HepG2 (cell line): Measurements from ENCODE around the gene SLC38A3. TPM values are rescaled to one million over a fixed set of nuclear protein-coding genes. Genes with fewer than 3 reads are reported as not detected.

Source experiments
- ARID2 ChIP-seq: sonication (generic); formaldehyde crosslinking; IDR thresholded peaks from 2 replicates; pipeline ENCODE4 v1.8.1; 2022; ENCODE audit warnings: mild to moderate bottlenecking, missing genetic modification reagents, borderline replicate concordance
- BRCA1 ChIP-seq: sonication (generic); formaldehyde crosslinking; IDR thresholded peaks from 2 replicates; pipeline ENCODE4 v1.4.0; 2020; ENCODE audit warnings: missing genetic modification reagents
- KDM3A ChIP-seq: IDR thresholded peaks from 2 replicates; pipeline ENCODE4 v1.6.1; 2018; ENCODE audit warnings: low read depth, missing compliant biosample characterization
- MEIS1 ChIP-seq: sonication (generic); formaldehyde crosslinking; IDR thresholded peaks from 2 replicates; pipeline ENCODE4 v1.9.0; 2021; ENCODE audit warnings: mild to moderate bottlenecking, missing genetic modification reagents, moderate library complexity, borderline replicate concordance
- PAXIP1 ChIP-seq: sonication (generic); formaldehyde crosslinking; conservative IDR thresholded peaks from 2 replicates; pipeline ENCODE4 v1.4.0; 2020; ENCODE audit warnings: mild to moderate bottlenecking, missing genetic modification reagents, moderate library complexity
- RBFOX2 ChIP-seq: fragments of 200-400 bp; formaldehyde crosslinking; IDR thresholded peaks from 2 replicates; pipeline ENCODE4 v1.6.1; 2017; ENCODE audit warnings: low read depth, mild to moderate bottlenecking, low read length
- RFX1 ChIP-seq: fragments of 450-650 bp; IDR thresholded peaks from 2 replicates; pipeline ENCODE4 v1.6.1; 2017
- RORA ChIP-seq: sonication (generic); formaldehyde crosslinking; IDR thresholded peaks from 2 replicates; pipeline ENCODE4 v1.5.0; 2020; ENCODE audit warnings: mild to moderate bottlenecking, missing genetic modification reagents, moderate library complexity
- SAFB2 ChIP-seq: sonication (generic); formaldehyde crosslinking; IDR thresholded peaks from 2 replicates; pipeline ENCODE4 v1.5.1; 2020; ENCODE audit warnings: missing genetic modification reagents, low read depth, mild to moderate bottlenecking, borderline replicate concordance
- SRSF9 ChIP-seq: fragments of 200-400 bp; formaldehyde crosslinking; IDR thresholded peaks from 2 replicates; pipeline ENCODE4 v1.6.1; 2018; ENCODE audit warnings: borderline replicate concordance, mild to moderate bottlenecking, low read depth, low read length; ENCODE audit not compliant: insufficient read depth, poor library complexity, severe bottlenecking
- TBP ChIP-seq: sonication (generic); formaldehyde crosslinking; IDR thresholded peaks from 2 replicates; pipeline ENCODE4 v1.5.0; 2020; ENCODE audit warnings: missing genetic modification reagents
- ZBTB44 ChIP-seq: sonication (generic); formaldehyde crosslinking; IDR thresholded peaks from 2 replicates; pipeline ENCODE4 v1.4.0; 2020; ENCODE audit warnings: missing genetic modification reagents
- ZNF207 ChIP-seq: fragments of 450-650 bp; IDR thresholded peaks from 2 replicates; pipeline ENCODE4 v1.6.1; 2016; ENCODE audit warnings: antibody characterized with exemption, borderline replicate concordance
- ZNF598 ChIP-seq: sonication (generic); formaldehyde crosslinking; IDR thresholded peaks from 2 replicates; pipeline ENCODE4 v1.5.1; 2020; ENCODE audit warnings: mild to moderate bottlenecking, missing genetic modification reagents, borderline replicate concordance
- polyA plus RNA-seq, 8 experiments: library from polyadenylated mRNA; depleted of rRNA in 3 of 8; stranded (reverse) in 7 of 8; unstranded in 1 of 8; fragments of >200 nt; fragmentation: Illumina TruSeq in 4 of 8; extraction: Trizol in 4 of 8; gene quantifications; 2 replicates each; pipeline versions ENCODE4 v1.2.1 to v1.2.3, GENCODE V29; 2011 to 2016; ENCODE audit warnings: low read depth in 4 of 8, missing spikeins in 1 of 8, mixed read lengths in 1 of 8; ENCODE audit not compliant: insufficient read depth in 1 of 8
- total RNA-seq, 5 experiments: library from RNA; depleted of rRNA; stranded (reverse); fragments of >200 nt; fragmentation: Illumina TruSeq; extraction: Trizol; gene quantifications; 2 replicates each; pipeline ENCODE4 v1.2.3, GENCODE V29; 2016; ENCODE audit warnings: low read depth in 1 of 5
- TF ChIP-seq, protein P1 (sequence below): sonication (generic); formaldehyde crosslinking; IDR thresholded peaks from 2 replicates; pipeline ENCODE4 v1.5.1; 2020; ENCODE audit warnings: mild to moderate bottlenecking, missing genetic modification reagents, borderline replicate concordance
- TF ChIP-seq, protein P2 (sequence below): IDR thresholded peaks from 2 replicates; pipeline ENCODE4 v1.6.1; 2016; ENCODE audit warnings: low read depth

The SLC38A3 gene
- total and polyA plus RNA-seq, 2 of the 13 experiments (the other 11 are each of a cell fraction or from before 2014, with no cell fraction given): 29.8 to 164 TPM

DNA sequence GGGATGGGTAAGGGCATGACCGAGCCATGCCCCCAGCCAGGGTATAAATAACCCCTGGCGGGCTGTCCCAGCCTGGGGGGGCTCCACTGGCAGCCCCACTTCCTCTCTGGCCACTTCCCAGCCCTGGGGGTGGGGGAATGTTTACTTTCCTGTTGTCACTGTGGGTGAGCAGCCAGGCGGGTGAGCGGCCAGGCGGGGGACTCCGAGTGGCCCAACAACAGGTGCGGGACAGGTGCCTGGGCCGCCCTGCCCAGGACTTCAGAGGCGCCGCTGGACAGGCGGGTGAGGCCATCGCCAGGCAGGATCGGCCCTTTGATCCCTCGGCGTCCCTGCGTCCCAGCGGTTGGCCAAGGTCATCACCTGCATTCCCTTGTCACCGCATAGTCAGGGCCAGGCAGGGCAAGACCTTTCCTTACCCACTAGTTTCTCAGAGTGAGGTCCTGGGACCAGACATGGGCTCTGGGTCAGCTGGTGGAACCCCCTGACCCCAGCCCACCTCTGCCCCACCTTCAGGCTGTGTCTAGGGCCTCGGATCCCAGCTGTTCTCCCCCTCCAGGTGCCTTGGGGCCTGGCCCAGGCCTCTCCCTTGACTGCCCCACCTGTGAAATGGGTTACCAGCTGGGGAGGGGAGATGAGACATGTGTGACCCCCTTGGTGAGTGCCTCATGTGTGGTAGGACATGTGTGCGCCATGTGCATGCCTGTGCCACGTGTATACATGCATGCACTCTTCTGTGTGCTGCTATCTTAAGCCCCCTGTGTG lies 33.4 kb upstream of the SLC38A3 start (continued):
- TF ChIP-seq, protein P1, sequence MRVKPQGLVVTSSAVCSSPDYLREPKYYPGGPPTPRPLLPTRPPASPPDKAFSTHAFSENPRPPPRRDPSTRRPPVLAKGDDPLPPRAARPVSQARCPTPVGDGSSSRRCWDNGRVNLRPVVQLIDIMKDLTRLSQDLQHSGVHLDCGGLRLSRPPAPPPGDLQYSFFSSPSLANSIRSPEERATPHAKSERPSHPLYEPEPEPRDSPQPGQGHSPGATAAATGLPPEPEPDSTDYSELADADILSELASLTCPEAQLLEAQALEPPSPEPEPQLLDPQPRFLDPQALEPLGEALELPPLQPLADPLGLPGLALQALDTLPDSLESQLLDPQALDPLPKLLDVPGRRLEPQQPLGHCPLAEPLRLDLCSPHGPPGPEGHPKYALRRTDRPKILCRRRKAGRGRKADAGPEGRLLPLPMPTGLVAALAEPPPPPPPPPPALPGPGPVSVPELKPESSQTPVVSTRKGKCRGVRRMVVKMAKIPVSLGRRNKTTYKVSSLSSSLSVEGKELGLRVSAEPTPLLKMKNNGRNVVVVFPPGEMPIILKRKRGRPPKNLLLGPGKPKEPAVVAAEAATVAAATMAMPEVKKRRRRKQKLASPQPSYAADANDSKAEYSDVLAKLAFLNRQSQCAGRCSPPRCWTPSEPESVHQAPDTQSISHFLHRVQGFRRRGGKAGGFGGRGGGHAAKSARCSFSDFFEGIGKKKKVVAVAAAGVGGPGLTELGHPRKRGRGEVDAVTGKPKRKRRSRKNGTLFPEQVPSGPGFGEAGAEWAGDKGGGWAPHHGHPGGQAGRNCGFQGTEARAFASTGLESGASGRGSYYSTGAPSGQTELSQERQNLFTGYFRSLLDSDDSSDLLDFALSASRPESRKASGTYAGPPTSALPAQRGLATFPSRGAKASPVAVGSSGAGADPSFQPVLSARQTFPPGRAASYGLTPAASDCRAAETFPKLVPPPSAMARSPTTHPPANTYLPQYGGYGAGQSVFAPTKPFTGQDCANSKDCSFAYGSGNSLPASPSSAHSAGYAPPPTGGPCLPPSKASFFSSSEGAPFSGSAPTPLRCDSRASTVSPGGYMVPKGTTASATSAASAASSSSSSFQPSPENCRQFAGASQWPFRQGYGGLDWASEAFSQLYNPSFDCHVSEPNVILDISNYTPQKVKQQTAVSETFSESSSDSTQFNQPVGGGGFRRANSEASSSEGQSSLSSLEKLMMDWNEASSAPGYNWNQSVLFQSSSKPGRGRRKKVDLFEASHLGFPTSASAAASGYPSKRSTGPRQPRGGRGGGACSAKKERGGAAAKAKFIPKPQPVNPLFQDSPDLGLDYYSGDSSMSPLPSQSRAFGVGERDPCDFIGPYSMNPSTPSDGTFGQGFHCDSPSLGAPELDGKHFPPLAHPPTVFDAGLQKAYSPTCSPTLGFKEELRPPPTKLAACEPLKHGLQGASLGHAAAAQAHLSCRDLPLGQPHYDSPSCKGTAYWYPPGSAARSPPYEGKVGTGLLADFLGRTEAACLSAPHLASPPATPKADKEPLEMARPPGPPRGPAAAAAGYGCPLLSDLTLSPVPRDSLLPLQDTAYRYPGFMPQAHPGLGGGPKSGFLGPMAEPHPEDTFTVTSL (CRISPR knock-in tag): peak; percentile 86
- no peak for TF ChIP-seq SRSF9
- no peak for TF ChIP-seq ZBTB44
- TF ChIP-seq KDM3A: peak; percentile 98
- TF ChIP-seq PAXIP1 (CRISPR knock-in tag): peak; percentile 99
- no peak for TF ChIP-seq BRCA1 (CRISPR knock-in tag)
- TF ChIP-seq, protein P2, sequence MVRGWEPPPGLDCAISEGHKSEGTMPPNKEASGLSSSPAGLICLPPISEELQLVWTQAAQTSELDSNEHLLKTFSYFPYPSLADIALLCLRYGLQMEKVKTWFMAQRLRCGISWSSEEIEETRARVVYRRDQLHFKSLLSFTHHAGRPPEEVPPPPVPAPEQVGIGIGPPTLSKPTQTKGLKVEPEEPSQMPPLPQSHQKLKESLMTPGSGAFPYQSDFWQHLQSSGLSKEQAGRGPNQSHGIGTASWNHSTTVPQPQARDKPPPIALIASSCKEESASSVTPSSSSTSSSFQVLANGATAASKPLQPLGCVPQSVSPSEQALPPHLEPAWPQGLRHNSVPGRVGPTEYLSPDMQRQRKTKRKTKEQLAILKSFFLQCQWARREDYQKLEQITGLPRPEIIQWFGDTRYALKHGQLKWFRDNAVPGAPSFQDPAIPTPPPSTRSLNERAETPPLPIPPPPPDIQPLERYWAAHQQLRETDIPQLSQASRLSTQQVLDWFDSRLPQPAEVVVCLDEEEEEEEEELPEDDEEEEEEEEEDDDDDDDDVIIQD (CRISPR knock-in tag): no peak; the same call in 1 of the 2 replicates
- TF ChIP-seq ZNF598 (CRISPR knock-in tag): peak; percentile 39; the same call in 1 of the 2 replicates
- peak; percentile 76; the same call in 1 of the 2 replicates for TF ChIP-seq SAFB2 (CRISPR knock-in tag)
- no peak for TF ChIP-seq ARID2
- no peak for TF ChIP-seq RFX1
- no peak for TF ChIP-seq ZNF207
- TF ChIP-seq RBFOX2: 0 out of 2 replicates have a peak, but pooled peaks have one; percentile 31
- no peak for TF ChIP-seq TBP (CRISPR knock-in tag)
- TF ChIP-seq RORA (CRISPR knock-in tag): no peak
- peak; percentile 82; the same call in 1 of the 2 replicates for TF ChIP-seq MEIS1 (CRISPR knock-in tag)
